ENCODE results near the gene PRR5L.

DNA sequence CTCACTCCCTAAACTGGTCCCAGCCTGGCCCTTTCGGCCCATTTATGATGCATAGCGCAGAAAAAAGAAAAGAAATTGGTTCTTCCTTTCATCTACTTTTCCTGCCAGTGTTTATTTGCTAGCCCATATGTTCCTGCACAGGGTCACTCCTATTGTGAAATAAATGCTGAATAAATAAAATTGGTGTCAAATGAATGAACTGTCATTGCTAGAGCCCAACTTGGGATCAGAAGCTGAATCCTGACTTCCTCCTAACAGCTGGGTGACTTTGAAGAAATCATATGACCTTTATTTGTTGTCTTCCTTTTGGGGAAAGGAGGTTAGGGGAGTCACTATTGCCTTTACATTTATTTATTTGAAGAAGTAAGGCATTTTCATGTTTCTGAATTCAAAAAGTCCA is 92.0 kb downstream of the PRR5L start:
- TF ChIP-seq LEF1 (IDR thresholded peaks at IDR 0.05; ENCODE audit: borderline replicate concordance), result no peak
- no peak for TF ChIP-seq FOXA1 (IDR thresholded peaks at IDR 0.05)
- no peak for TF ChIP-seq ARNT (IDR thresholded peaks at IDR 0.05)
- no peak for TF ChIP-seq FOXK2 (IDR thresholded peaks at IDR 0.05)
- TF ChIP-seq FOXM1 (IDR thresholded peaks at IDR 0.05; ENCODE audit: borderline replicate concordance), result no peak
- no peak for TF ChIP-seq SP1 (IDR thresholded peaks at IDR 0.05)
- TF ChIP-seq ZNF384 (IDR thresholded peaks at IDR 0.05), result no peak

Measured in HEK293T (cell line).